ENCODE results near the gene TJP1. TPM values are rescaled to one million over a fixed set of nuclear protein-coding genes. Genes with fewer than 3 reads are reported as not detected.

TJP1 gene
- total RNA-seq, 1 experiment from 2014 or later: 140 TPM

DNA sequence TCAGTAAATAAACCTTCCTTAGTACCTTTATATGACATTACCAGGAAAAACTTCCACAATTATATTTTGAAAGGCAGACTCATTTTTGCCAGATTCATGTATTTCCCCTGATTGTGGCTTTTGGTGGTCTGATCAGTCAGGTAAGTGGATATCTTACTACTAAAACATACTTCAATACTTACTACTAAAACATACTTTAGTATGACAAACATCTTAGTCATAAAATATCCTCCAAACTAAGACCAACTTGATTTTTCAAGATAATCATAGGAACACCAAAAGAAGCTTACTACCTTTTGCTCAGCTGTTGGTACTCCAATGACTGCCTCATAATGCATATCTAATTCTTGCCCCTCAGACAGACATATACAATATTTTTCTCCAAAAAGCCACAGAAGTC is 9.3 kb downstream of the TJP1 start:
- DNase-seq: no peak
- H3K79me2 ChIP-seq (ENCODE audit: insufficient read depth, low read length): peaks cover 34% of the 10 kb centered on the region; the same call in 1 of the 2 replicates
- no peak overlapping the region for H2AFZ ChIP-seq (ENCODE audit: low read length)
- no peak overlapping the region for H3K56ac ChIP-seq (ENCODE audit: insufficient read length, low read depth, low read length)
- no peak overlapping the region for H2AK5ac ChIP-seq (ENCODE audit: insufficient read length, low read length)
- no peak overlapping the region for H2BK15ac ChIP-seq (ENCODE audit: low read depth, low read length)
- no peaks in the 10 kb centered on the region; the same call in 1 of the 2 replicates for H3K4me1 ChIP-seq (ENCODE audit: insufficient read depth, low read length)
- no peak overlapping the region for H3K14ac ChIP-seq (ENCODE audit: insufficient read depth, low read length)
- peaks cover 58 to 71% of the 10 kb centered on the region in 2 experiments for H3K4me1 Mint-ChIP-seq
- no peak overlapping the region for H3T11ph ChIP-seq (ENCODE audit: low read length)
- H4K91ac ChIP-seq (ENCODE audit: insufficient read length, low read depth, low read length): no peak overlapping the region
- no peak overlapping the region for H2BK5ac ChIP-seq (ENCODE audit: insufficient read length, low read length)
- H3K18ac ChIP-seq (ENCODE audit: insufficient read length, low read depth, low read length): no peak overlapping the region
- H3K36me3 Mint-ChIP-seq (ENCODE audit: insufficient read depth in 1 of 3, low read depth in 3 of 3): peaks cover 5 to 15% (median 5%) of the 10 kb centered on the region in 3 experiments; a peak in 6 of 7 replicates
- H3K9me3 ChIP-seq (ENCODE audit: control insufficient read depth, low read depth, low read length): no peaks in the 10 kb centered on the region
- no peak overlapping the region for H3K9ac ChIP-seq (ENCODE audit: extremely low read depth, insufficient read length, low read length)
- no peaks in the 10 kb centered on the region for H3K27me3 ChIP-seq (ENCODE audit: insufficient read depth, low read length)
- H3K27ac Mint-ChIP-seq: peak overlapping the region in 1 of 3 experiments; percentile 0; a peak in 1 of 7 replicates
- H3K23me2 ChIP-seq (ENCODE audit: insufficient read length, low read depth, low read length, poor library complexity, severe bottlenecking): no peaks in the 10 kb centered on the region
- no peak overlapping the region for H2BK20ac ChIP-seq (ENCODE audit: low read depth, low read length, poor library complexity, severe bottlenecking)
- no peak overlapping the region for H3K4me2 ChIP-seq (ENCODE audit: insufficient read depth, insufficient read length, low read length)
- H3K4ac ChIP-seq (ENCODE audit: low read depth, low read length): no peak overlapping the region
- no peak overlapping the region for H4K8ac ChIP-seq (replicated peaks; ENCODE audit: insufficient read length, low read depth, low read length)
- H3K4me3 Mint-ChIP-seq: no peak overlapping the region
- H2BK12ac ChIP-seq (ENCODE audit: insufficient read length, low read depth, low read length): no peak overlapping the region
- H4K5ac ChIP-seq (ENCODE audit: insufficient read length, low read depth, low read length): no peak overlapping the region
- H3K27me3 Mint-ChIP-seq (ENCODE audit: low read depth): no peaks in the 10 kb centered on the region
- no peaks in the 10 kb centered on the region for H3K79me1 ChIP-seq (ENCODE audit: insufficient read depth, low read depth, low read length, poor library complexity, severe bottlenecking)
- TF ChIP-seq, protein P1, sequence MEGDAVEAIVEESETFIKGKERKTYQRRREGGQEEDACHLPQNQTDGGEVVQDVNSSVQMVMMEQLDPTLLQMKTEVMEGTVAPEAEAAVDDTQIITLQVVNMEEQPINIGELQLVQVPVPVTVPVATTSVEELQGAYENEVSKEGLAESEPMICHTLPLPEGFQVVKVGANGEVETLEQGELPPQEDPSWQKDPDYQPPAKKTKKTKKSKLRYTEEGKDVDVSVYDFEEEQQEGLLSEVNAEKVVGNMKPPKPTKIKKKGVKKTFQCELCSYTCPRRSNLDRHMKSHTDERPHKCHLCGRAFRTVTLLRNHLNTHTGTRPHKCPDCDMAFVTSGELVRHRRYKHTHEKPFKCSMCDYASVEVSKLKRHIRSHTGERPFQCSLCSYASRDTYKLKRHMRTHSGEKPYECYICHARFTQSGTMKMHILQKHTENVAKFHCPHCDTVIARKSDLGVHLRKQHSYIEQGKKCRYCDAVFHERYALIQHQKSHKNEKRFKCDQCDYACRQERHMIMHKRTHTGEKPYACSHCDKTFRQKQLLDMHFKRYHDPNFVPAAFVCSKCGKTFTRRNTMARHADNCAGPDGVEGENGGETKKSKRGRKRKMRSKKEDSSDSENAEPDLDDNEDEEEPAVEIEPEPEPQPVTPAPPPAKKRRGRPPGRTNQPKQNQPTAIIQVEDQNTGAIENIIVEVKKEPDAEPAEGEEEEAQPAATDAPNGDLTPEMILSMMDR (conservative IDR thresholded peaks at IDR 0.05): no peak
- no peaks in the 10 kb centered on the region for H4K20me1 ChIP-seq (ENCODE audit: control insufficient read depth, insufficient read depth, insufficient read length)
- H3K9me3 Mint-ChIP-seq: no peaks in the 10 kb centered on the region
- no peak overlapping the region for H3K23ac ChIP-seq (ENCODE audit: insufficient read length, low read depth, low read length)
- no peak overlapping the region for H3K27ac ChIP-seq (ENCODE audit: insufficient read length, low read depth, low read length)
- H2BK120ac ChIP-seq (ENCODE audit: low read depth, low read length, poor library complexity, severe bottlenecking): no peak overlapping the region
